ENCODE measurements around the gene ZNF79.

- TF ChIP-seq POLR2A (IDR thresholded peaks at IDR 0.05): no peak
- TF ChIP-seq, protein P1, sequence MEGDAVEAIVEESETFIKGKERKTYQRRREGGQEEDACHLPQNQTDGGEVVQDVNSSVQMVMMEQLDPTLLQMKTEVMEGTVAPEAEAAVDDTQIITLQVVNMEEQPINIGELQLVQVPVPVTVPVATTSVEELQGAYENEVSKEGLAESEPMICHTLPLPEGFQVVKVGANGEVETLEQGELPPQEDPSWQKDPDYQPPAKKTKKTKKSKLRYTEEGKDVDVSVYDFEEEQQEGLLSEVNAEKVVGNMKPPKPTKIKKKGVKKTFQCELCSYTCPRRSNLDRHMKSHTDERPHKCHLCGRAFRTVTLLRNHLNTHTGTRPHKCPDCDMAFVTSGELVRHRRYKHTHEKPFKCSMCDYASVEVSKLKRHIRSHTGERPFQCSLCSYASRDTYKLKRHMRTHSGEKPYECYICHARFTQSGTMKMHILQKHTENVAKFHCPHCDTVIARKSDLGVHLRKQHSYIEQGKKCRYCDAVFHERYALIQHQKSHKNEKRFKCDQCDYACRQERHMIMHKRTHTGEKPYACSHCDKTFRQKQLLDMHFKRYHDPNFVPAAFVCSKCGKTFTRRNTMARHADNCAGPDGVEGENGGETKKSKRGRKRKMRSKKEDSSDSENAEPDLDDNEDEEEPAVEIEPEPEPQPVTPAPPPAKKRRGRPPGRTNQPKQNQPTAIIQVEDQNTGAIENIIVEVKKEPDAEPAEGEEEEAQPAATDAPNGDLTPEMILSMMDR (IDR thresholded peaks at IDR 0.05): no peak
Observed at GRCh38 chr9:127492616-127493015, 68.4 kb downstream of the ZNF79 start.
